Right lobe of liver (tissue), 4 donors: Measurements from ENCODE around the gene GRID1.

Source experiments
- POLR2A ChIP-seq: fragments of 450-650 bp; IDR thresholded peaks from one replicate; pipeline ENCODE4 v1.6.1; 2017; ENCODE audit warnings: antibody characterized with exemption, mild to moderate bottlenecking
- TF ChIP-seq, protein P1 (sequence below), 4 donors: fragments of 200-600 bp in 3 of 4; fragments of 450-650 bp in 1 of 4; IDR thresholded peaks; one replicate each; pipeline versions ENCODE4 v1.5.1 to v1.8.0; 2016 to 2022; ENCODE audit warnings: antibody characterized with exemption in 4 of 4, mild to moderate bottlenecking in 2 of 4
- donor health status: DM: no; HTN: no; CAD: no.
- donor health status: DM: no; HTN: no; CAD: no.
- donor health status: DM: no; HTN: yes; CAD: no.

DNA sequence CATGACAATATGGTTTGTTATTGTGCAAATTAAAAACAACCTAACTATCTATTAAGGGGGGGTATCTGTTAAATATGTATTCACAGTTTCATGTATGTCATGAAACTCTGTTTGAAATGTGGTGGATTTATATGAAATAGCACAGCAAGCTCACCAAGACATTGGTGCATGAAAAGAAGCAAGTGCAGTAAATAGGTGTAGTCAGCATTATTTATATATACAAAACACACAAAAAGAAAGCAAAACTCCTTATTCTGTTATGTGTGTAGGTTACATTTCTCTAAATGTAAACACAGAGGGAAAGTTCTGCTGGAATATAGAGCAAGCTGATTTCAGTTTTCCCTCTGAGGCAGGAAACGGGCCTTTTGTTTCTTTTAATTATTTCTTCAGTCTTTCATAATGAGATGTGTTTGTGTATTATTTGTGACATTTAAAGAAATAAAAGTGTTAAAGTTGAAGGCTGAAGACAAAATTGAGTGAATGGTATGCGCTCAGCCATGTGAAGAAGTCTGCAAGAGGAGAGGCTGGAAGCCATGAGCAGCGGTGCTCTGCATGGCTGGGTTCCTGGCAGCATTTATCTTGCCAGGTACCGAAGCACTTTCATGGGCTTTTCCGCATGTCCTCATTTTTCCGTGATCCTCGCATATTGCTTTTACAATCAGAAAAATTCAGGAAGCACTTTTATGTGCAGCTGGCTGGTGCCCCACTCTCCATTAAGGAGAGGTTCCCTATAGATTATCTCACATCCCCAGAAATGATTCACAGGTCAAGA, 38.5 kb downstream of the GRID1 start:
- TF ChIP-seq, protein P1, sequence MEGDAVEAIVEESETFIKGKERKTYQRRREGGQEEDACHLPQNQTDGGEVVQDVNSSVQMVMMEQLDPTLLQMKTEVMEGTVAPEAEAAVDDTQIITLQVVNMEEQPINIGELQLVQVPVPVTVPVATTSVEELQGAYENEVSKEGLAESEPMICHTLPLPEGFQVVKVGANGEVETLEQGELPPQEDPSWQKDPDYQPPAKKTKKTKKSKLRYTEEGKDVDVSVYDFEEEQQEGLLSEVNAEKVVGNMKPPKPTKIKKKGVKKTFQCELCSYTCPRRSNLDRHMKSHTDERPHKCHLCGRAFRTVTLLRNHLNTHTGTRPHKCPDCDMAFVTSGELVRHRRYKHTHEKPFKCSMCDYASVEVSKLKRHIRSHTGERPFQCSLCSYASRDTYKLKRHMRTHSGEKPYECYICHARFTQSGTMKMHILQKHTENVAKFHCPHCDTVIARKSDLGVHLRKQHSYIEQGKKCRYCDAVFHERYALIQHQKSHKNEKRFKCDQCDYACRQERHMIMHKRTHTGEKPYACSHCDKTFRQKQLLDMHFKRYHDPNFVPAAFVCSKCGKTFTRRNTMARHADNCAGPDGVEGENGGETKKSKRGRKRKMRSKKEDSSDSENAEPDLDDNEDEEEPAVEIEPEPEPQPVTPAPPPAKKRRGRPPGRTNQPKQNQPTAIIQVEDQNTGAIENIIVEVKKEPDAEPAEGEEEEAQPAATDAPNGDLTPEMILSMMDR (IDR thresholded peaks at IDR 0.05): no peak
- no peak for TF ChIP-seq POLR2A
